HG03558 (cell line): ENCODE data around the gene S100PBP.
A peak's percentile ranks its signal among the peaks of the same experiment; 100 is the strongest.

Source experiments
- ATAC-seq: cut with Tn5 transposase; IDR thresholded peaks from one replicate; pipeline ENCODE4 v1.9.1; 2021; ENCODE audit warnings: moderate number of reproducible peaks; ENCODE audit not compliant: unreplicated experiment; ENCODE audit errors: extremely low read depth

The S100PBP gene

GRCh38 chr1:32817159-32817814 is at the start of gene S100PBP, which contains the start of gene YARS1:
Gene S100PBP, plus strand, starts transcription at chr1:32817653. Its CDS starts 8,447 bp downstream, at chr1:32826100.
Gene YARS1, minus strand, starts transcription at chr1:32817358. Its CDS starts 114 bp downstream, at chr1:32817244.
- ATAC-seq, result peak; percentile 61

- ATAC-seq, result no peak
Measured at GRCh38 chr1:32768110-32768850, 49.2 kb upstream of the S100PBP start.

GRCh38 chr1:32769524-32770220 is 47.8 kb upstream of the S100PBP start:
- no peak for ATAC-seq

- no peak for ATAC-seq
Measured at GRCh38 chr1:32770221-32770731, 47.2 kb upstream of the S100PBP start.

DNA sequence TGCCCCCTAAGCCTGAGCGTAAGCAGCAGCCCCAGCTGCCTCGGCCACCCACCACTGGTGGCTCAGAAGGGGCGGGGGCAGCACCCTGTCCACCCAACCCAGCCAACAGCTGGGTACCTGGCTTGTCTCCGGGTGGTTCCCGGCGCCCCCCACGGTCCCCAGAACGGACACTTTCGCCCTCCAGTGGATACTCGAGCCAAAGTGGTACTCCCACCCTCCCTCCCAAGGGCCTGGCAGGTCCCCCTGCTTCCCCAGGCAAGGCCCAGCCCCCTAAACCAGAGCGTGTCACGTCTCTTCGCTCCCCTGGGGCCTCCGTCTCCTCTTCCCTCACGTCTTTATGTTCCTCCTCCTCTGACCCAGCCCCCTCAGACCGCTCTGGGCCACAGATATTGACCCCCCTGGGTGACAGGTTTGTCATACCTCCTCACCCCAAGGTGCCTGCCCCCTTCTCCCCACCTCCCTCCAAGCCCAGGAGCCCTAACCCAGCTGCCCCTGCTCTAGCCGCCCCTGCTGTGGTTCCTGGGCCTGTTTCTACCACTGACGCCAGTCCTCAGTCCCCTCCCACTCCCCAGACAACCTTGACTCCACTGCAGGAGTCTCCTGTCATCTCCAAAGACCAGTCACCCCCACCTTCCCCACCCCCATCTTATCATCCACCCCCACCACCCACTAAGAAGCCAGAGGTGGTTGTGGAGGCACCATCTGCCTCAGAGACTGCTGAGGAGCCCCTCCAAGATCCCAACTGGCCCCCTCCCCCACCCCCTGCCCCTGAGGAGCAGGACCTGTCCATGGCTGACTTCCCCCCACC is 46.5 kb upstream of the S100PBP start:
- ATAC-seq, result no peak

DNA sequence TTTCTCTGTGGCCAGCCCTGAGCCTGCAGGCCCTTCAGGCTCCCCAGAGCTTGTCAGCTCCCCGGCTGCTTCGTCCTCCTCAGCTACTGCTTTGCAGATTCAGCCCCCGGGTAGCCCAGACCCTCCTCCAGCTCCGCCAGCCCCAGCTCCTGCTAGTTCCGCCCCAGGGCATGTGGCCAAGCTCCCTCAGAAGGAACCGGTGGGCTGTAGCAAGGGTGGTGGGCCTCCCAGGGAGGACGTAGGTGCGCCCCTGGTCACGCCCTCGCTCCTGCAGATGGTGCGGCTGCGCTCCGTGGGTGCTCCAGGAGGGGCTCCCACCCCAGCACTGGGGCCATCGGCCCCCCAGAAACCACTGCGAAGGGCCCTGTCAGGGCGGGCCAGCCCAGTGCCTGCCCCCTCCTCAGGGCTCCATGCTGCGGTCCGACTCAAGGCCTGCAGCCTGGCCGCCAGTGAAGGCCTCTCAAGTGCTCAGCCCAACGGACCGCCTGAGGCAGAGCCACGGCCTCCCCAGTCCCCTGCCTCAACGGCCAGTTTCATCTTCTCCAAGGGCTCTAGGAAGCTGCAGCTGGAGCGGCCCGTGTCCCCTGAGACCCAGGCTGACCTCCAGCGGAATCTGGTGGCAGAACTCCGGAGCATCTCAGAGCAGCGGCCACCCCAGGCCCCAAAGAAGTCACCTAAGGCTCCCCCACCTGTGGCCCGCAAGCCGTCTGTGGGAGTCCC is 45.7 kb upstream of the S100PBP start:
- ATAC-seq, result no peak

- ATAC-seq, result no peak
Measured at GRCh38 chr1:32772281-32773017, 45.0 kb upstream of the S100PBP start.

DNA sequence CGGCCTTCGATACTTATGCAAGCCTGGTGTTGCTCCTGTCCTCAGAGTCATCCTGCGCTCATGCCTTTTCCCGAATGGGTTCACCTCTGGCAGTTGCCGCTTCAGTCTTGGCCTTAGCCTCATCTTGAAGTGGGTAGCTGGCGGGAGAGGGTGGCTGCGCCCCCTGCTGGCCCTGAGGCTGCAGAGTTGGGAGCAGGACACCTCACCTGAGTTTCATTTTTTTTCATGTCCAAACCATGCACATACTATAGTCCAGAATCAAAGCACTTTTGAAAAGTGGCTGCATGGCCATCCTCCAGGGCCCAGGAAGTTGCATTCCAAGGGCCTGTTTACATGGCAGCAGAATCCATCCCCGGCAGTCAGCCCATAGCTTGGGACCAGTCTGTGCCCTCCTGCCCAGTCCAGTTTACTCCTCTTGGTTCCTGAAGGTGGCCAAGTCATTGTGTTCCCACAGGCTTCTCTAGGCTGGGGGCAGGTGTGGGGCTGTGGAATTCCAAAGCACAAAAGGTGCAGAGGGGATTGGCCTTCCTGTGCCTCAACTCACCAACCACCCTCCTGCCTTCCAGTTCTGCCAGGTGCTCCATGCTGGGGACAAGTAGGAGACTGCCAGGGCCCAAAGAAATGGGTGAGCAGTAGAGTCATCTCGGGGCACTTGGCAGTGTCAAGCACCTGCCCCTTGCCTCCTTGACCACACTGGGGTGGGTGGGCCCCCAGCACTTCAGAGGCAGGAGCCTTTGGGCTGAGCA is 44.3 kb upstream of the S100PBP start:
- ATAC-seq, result no peak

DNA sequence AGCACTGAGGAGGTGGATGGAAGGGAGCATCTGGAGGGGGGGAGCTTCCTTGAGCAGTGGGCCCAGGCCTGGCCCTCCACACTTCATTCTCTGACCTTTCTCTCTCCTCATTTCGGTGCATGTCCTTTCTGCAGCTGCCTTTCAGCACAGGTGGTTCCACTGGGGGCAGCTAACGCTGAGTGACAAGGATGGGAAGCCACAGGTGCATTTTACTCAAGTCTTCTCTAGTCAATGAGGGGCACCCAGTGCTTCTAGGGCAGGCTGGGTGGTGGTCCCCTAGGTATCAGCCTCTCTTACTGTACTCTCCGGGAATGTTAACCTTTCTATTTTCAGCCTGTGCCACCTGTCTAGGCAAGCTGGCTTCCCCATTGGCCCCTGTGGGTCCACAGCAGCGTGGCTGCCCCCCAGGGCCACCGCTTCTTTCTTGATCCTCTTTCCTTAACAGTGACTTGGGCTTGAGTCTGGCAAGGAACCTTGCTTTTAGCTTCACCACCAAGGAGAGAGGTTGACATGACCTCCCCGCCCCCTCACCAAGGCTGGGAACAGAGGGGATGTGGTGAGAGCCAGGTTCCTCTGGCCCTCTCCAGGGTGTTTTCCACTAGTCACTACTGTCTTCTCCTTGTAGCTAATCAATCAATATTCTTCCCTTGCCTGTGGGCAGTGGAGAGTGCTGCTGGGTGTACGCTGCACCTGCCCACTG is 43.5 kb upstream of the S100PBP start:
- no peak for ATAC-seq

DNA sequence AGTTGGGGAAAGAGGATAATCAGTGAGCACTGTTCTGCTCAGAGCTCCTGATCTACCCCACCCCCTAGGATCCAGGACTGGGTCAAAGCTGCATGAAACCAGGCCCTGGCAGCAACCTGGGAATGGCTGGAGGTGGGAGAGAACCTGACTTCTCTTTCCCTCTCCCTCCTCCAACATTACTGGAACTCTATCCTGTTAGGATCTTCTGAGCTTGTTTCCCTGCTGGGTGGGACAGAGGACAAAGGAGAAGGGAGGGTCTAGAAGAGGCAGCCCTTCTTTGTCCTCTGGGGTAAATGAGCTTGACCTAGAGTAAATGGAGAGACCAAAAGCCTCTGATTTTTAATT is 43.0 kb upstream of the S100PBP start:
- no peak for ATAC-seq

DNA sequence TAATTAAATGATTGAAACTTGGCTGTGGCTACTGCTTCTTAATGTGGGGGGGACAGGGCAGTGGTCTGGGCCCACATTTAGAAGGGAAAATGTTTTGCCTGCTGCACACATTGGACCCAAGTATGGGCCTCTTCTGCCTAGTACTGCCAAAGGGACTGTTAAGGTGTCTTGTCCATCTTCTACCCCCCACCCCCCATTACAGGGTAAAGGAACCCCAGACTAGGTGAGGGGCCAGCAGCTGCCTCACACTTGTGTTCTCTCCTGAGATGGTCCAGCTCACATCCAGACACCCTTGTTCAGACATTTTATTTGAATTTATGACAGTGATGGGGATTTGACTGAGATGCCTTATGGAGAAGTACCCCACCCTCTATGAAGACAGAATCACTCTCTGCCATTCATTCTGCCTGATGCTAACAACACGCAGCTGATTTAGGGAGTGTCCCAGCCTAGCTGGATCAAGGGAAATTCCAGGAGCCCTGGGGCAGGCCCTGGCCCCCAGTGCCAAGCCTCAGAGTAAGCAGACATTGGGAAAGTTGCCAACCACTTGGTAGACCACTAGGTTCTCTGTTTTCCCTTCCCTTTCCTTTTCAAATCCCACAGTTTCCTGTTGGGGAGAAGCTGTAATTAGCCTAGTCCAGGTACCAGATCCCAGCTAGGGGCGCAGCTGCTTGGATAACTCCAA is 42.4 kb upstream of the S100PBP start:
- ATAC-seq, result no peak

- no peak for ATAC-seq
Measured at GRCh38 chr1:32775640-32776337, 41.7 kb upstream of the S100PBP start.

DNA sequence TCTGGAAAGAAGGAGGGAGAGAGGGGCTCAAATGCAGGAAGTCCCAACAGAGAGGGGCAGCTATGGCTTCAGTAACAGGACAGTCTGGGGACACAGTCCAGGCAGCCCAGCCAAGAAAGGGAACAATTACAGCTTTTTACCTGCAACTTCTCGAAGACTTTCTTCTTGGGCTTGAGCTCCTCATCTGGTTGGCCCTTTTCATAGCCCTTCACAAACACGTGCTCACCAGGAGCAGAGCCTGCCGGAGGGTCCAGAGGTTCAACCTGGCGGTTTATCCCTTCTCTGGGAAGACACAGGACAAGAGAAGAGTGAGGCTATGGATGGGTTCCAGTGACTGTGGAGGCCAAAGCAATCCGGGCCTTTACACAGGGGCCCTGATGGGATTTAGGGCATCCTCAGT is 38.2 kb upstream of the S100PBP start:
- no peak for ATAC-seq

GRCh38 chr1:32780005-32780404 is 37.4 kb upstream of the S100PBP start:
- ATAC-seq, result no peak

- ATAC-seq, result no peak
Measured at GRCh38 chr1:32780628-32781234, 36.7 kb upstream of the S100PBP start.

DNA sequence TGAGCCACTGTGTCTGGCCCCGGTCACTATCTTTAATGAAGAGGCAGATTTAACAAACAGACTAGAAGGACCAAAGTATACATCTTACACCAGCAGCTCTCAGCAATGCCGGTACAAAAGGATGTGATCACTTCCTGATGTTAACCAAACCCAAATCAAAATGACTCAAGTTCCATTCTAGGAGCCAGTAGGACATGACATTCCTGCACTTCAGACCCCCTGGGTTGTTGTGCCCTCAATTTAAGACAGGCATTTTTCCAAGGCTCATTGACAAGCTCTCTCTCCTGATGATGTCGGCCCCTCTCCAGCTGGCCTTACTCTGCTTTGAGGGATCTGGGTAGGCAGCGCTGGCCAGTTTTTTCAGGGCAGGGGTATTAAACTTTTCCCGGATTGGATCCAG is 35.4 kb upstream of the S100PBP start:
- ATAC-seq, result no peak
